Gastroesophageal sphincter (tissue), 4 donors: ENCODE measurements around the gene TMEM201. TPM values are rescaled to one million over a fixed set of nuclear protein-coding genes. Genes with fewer than 3 reads are reported as not detected.
"Not testable (repeated sequence)": the region's sequence is repeated elsewhere in the genome, so short reads cannot be mapped to it uniquely, and the experiment has no call there.

Experiments
- ATAC-seq: fragments of 150-250 bp; one replicate; pipeline ENCODE4 v1.9.1; 2016; ENCODE audit warnings: mild to moderate bottlenecking, moderate library complexity
- H3K27ac ChIP-seq, 4 donors: fragments of 200-600 bp; sonication (generic) in 3 of 4; 1 replicate in 3 of 4; 2 replicates in 1 of 4; pipeline ENCODE4 v1.5.1; 2016 to 2019
- H3K27me3 ChIP-seq: fragments of 200-600 bp; sonication (generic); one replicate; pipeline ENCODE4 v1.5.1; 2019
- H3K36me3 ChIP-seq, 2 donors: fragments of 200-600 bp; sonication (generic); one replicate each; pipeline ENCODE4 v1.5.1; 2019; ENCODE audit warnings: control low read depth in 1 of 2
- H3K4me1 ChIP-seq, 3 donors: fragments of 200-600 bp; sonication (generic); 1 replicate in 2 of 3; 2 replicates in 1 of 3; pipeline ENCODE4 v1.5.1; 2016 to 2019; ENCODE audit warnings: control low read depth in 2 of 3
- H3K4me3 ChIP-seq, 2 donors: fragments of 200-600 bp; sonication (generic); one replicate each; pipeline ENCODE4 v1.5.1; 2019; ENCODE audit warnings: mild to moderate bottlenecking in 1 of 2, moderate library complexity in 1 of 2
- H3K9me3 ChIP-seq, 3 donors: fragments of 200-600 bp; sonication (generic); one replicate each; pipeline ENCODE4 v1.5.1; 2017 to 2019; ENCODE audit warnings: control low read depth in 2 of 3
- CTCF ChIP-seq, 4 experiments: fragments of 200-600 bp in 2 of 4; fragments of 450-650 bp in 2 of 4; sonication (generic) in 1 of 4; IDR thresholded peaks; one replicate each; pipeline ENCODE4 v1.5.1; 2017 to 2019; ENCODE audit warnings: antibody characterized with exemption in 4 of 4, mild to moderate bottlenecking in 2 of 4, moderate library complexity in 2 of 4
- EP300 ChIP-seq: sonication (generic); formaldehyde crosslinking; IDR thresholded peaks from one replicate; pipeline ENCODE4 v1.6.1; 2017; ENCODE audit warnings: antibody characterized with exemption, mild to moderate bottlenecking
- POLR2A ChIP-seq, 2 donors: fragments of 450-650 bp; IDR thresholded peaks; one replicate each; pipeline ENCODE4 v1.6.1; 2017; ENCODE audit warnings: antibody characterized with exemption in 2 of 2, mild to moderate bottlenecking in 2 of 2, moderate library complexity in 1 of 2
- POLR2AphosphoS5 ChIP-seq: sonication (generic); formaldehyde crosslinking; IDR thresholded peaks from one replicate; pipeline ENCODE4 v1.6.1; 2017; ENCODE audit warnings: antibody characterized with exemption
- WGBS, 2 donors: methylation state at CpG; one replicate each; pipeline ENCODE4 v1.1.5; 2018; ENCODE audit warnings: low coverage in 1 of 2; 5-methylcytosine and 5-hydroxymethylcytosine counted together
- total RNA-seq, 4 donors: library from RNA; depleted of rRNA; stranded (reverse); fragments of >200 nt; gene quantifications; one replicate each; pipeline ENCODE4 v1.1.0, GENCODE V29; 2016

Gene TMEM201
- total RNA-seq, 4 donors from 2014 or later, result 4.4 to 9.3 (median 5.5) TPM

GRCh38 chr1:9618909-9619679 is 30.4 kb downstream of the TMEM201 start:
- no peak overlapping the region for H3K4me3 ChIP-seq
- 75 to 96% methylated on average over 9 to 10 of the region's 18 CpGs for WGBS, 2 donors
- TF ChIP-seq CTCF (IDR thresholded peaks at IDR 0.05) (no peak), POLR2A (IDR thresholded peaks at IDR 0.05) (no peak), POLR2AphosphoS5 (no peak), EP300 (no peak)
- peaks cover 0 to under 1% of the 10 kb centered on the region in 2 donors for H3K36me3 ChIP-seq
- ATAC-seq, result no peak
- no peaks in the 10 kb centered on the region for H3K9me3 ChIP-seq
- peaks cover 0 to 5% (median 0%) of the 10 kb centered on the region in 3 donors for H3K4me1 ChIP-seq
- H3K27ac ChIP-seq, result no peak overlapping the region
- H3K27me3 ChIP-seq, result peaks cover 50% of the 10 kb centered on the region

- H3K4me3 ChIP-seq, result no peak overlapping the region
- peaks cover 63% of the 10 kb centered on the region for H3K27me3 ChIP-seq
- ATAC-seq, result no peak
- no peaks in the 10 kb centered on the region for H3K9me3 ChIP-seq
- no peaks in the 10 kb centered on the region for H3K36me3 ChIP-seq
- no peak for TF ChIP-seq POLR2A (IDR thresholded peaks at IDR 0.05)
- no peak for TF ChIP-seq EP300
- no peak for TF ChIP-seq CTCF (IDR thresholded peaks at IDR 0.05)
- no peak overlapping the region for H3K27ac ChIP-seq
- no peaks in the 10 kb centered on the region for H3K4me1 ChIP-seq
Measured at GRCh38 chr1:9621032-9621431, 32.3 kb downstream of the TMEM201 start.

GRCh38 chr1:9624081-9624480 is 35.4 kb downstream of the TMEM201 start:
- H3K36me3 ChIP-seq, result no peaks in the 10 kb centered on the region
- WGBS, 2 donors, result 100% methylated on average over 2 of the region's 2 CpGs
- ATAC-seq, result no peak
- TF ChIP-seq POLR2AphosphoS5 (no peak), CTCF (IDR thresholded peaks at IDR 0.05) (no peak), EP300 (no peak), POLR2A (IDR thresholded peaks at IDR 0.05) (no peak)
- peaks cover 56% of the 10 kb centered on the region for H3K27me3 ChIP-seq
- H3K9me3 ChIP-seq, result no peaks in the 10 kb centered on the region
- peaks cover 0 to 12% (median 0%) of the 10 kb centered on the region in 3 donors for H3K4me1 ChIP-seq
- H3K4me3 ChIP-seq, result no peak overlapping the region
- no peak overlapping the region for H3K27ac ChIP-seq

GRCh38 chr1:9625030-9625429 is 36.3 kb downstream of the TMEM201 start:
- not testable (repeated sequence) for H3K9me3 ChIP-seq, H3K27ac ChIP-seq, ATAC-seq, H3K36me3 ChIP-seq, H3K4me3 ChIP-seq
- WGBS, 2 donors, result 80 to 100% methylated on average over 1 to 2 of the region's 3 CpGs
- Histone ChIP-seq H3K27me3 (peaks cover 46% of the 10 kb centered on the region), H3K4me1 (peaks cover 0 to 12% (median 0%) of the 10 kb centered on the region in 3 donors)

GRCh38 chr1:9626201-9626608 is 37.5 kb downstream of the TMEM201 start:
- Histone ChIP-seq H3K27me3 (peaks cover 34% of the 10 kb centered on the region), H3K27ac (no peak overlapping the region), H3K4me1 (peaks cover 0 to 12% (median 0%) of the 10 kb centered on the region in 3 donors), H3K9me3 (no peaks in the 10 kb centered on the region), H3K4me3 (no peak overlapping the region), H3K36me3 (no peaks in the 10 kb centered on the region)
- ATAC-seq, result no peak
- TF ChIP-seq POLR2A (IDR thresholded peaks at IDR 0.05) (no peak), POLR2AphosphoS5 (no peak), EP300 (no peak), CTCF (IDR thresholded peaks at IDR 0.05) (no peak)
- 52 to 67% methylated on average over 2 to 6 of the region's 9 CpGs for WGBS, 2 donors
